ENCODE measurements around the gene FRMPD1.
"Not testable (repeated sequence)": the region's sequence is repeated elsewhere in the genome, so short reads cannot be mapped to it uniquely, and the experiment has no call there.

FRMPD1 gene

GRCh38 chr9:37758747-37759146, 108.0 kb downstream of the FRMPD1 start:
- Histone ChIP-seq H3K4me1 (ENCODE audit: control insufficient read depth, low read depth, low read length) (no peaks in the 10 kb centered on the region), H3K27ac (ENCODE audit: low read depth, low read length) (no peak overlapping the region), H3K56ac (ENCODE audit: low read length) (no peak overlapping the region), H4K5ac (ENCODE audit: low read length) (no peak overlapping the region), H3K79me1 (ENCODE audit: low read length) (no peaks in the 10 kb centered on the region), H2BK5ac (ENCODE audit: low read length) (no peak overlapping the region), H2BK15ac (replicated peaks; ENCODE audit: low read depth) (no peak overlapping the region), H4K8ac (ENCODE audit: low read depth, low read length) (no peak overlapping the region), H2BK120ac (ENCODE audit: low read depth, low read length) (no peak overlapping the region), H3K18ac (ENCODE audit: low read length) (no peak overlapping the region), H3K79me2 (ENCODE audit: control insufficient read depth, insufficient read depth, low read length) (no peaks in the 10 kb centered on the region), H2AK5ac (ENCODE audit: low read length) (no peak overlapping the region), H3K4me2 (ENCODE audit: low read length) (no peak overlapping the region), H3K4ac (ENCODE audit: low read depth, low read length) (no peak overlapping the region), H3K36me3 (ENCODE audit: control insufficient read depth, insufficient read depth, low read length) (no peaks in the 10 kb centered on the region), H3K23ac (ENCODE audit: low read length) (no peak overlapping the region), H3K27me3 (ENCODE audit: insufficient read depth, low read length, poor library complexity) (no peaks in the 10 kb centered on the region), H3K9ac (ENCODE audit: low read length) (no peak overlapping the region), H3K4me3 (ENCODE audit: low read length) (no peak overlapping the region)
- WGBS (ENCODE audit: extremely low coverage, insufficient coverage, low lambda C conversion rate) = no CpG with 5 or more reads among the region's 3 CpGs
- no peak for DNase-seq

- Histone ChIP-seq H4K8ac (ENCODE audit: low read depth, low read length) (no peak overlapping the region), H2AK5ac (ENCODE audit: low read length) (no peak overlapping the region), H3K4me1 (ENCODE audit: control insufficient read depth, low read depth, low read length) (no peaks in the 10 kb centered on the region), H3K9ac (ENCODE audit: low read length) (no peak overlapping the region), H3K27ac (ENCODE audit: low read depth, low read length) (no peak overlapping the region), H3K4me2 (ENCODE audit: low read length) (no peak overlapping the region), H3K27me3 (ENCODE audit: insufficient read depth, low read length, poor library complexity) (no peaks in the 10 kb centered on the region), H4K5ac (ENCODE audit: low read length) (no peak overlapping the region), H3K18ac (ENCODE audit: low read length) (no peak overlapping the region), H2BK120ac (ENCODE audit: low read depth, low read length) (no peak overlapping the region), H3K56ac (ENCODE audit: low read length) (no peak overlapping the region), H2BK15ac (replicated peaks; ENCODE audit: low read depth) (no peak overlapping the region), H3K4me3 (ENCODE audit: low read length) (no peak overlapping the region), H3K79me1 (ENCODE audit: low read length) (no peaks in the 10 kb centered on the region), H3K23ac (ENCODE audit: low read length) (no peak overlapping the region), H3K36me3 (ENCODE audit: control insufficient read depth, insufficient read depth, low read length) (no peaks in the 10 kb centered on the region), H2BK5ac (ENCODE audit: low read length) (no peak overlapping the region), H3K79me2 (ENCODE audit: control insufficient read depth, insufficient read depth, low read length) (no peaks in the 10 kb centered on the region), H3K4ac (ENCODE audit: low read depth, low read length) (no peak overlapping the region)
- no peak for DNase-seq
- no CpG with 5 or more reads among the region's 7 CpGs for WGBS (ENCODE audit: extremely low coverage, insufficient coverage, low lambda C conversion rate)
Measured at GRCh38 chr9:37760416-37761161, 109.8 kb downstream of the FRMPD1 start.

- Histone ChIP-seq H4K8ac (ENCODE audit: low read depth, low read length) (no peak overlapping the region), H3K79me1 (ENCODE audit: low read length) (no peaks in the 10 kb centered on the region), H3K36me3 (ENCODE audit: control insufficient read depth, insufficient read depth, low read length) (no peaks in the 10 kb centered on the region), H2BK15ac (replicated peaks; ENCODE audit: low read depth) (no peak overlapping the region), H3K27me3 (ENCODE audit: insufficient read depth, low read length, poor library complexity) (no peaks in the 10 kb centered on the region), H3K56ac (ENCODE audit: low read length) (no peak overlapping the region), H3K4me2 (ENCODE audit: low read length) (no peak overlapping the region), H3K4me3 (ENCODE audit: low read length) (no peak overlapping the region), H2BK120ac (ENCODE audit: low read depth, low read length) (no peak overlapping the region), H3K23ac (ENCODE audit: low read length) (no peak overlapping the region), H3K18ac (ENCODE audit: low read length) (no peak overlapping the region), H3K79me2 (ENCODE audit: control insufficient read depth, insufficient read depth, low read length) (no peaks in the 10 kb centered on the region), H4K5ac (ENCODE audit: low read length) (no peak overlapping the region), H3K9ac (ENCODE audit: low read length) (no peak overlapping the region), H2AK5ac (ENCODE audit: low read length) (no peak overlapping the region), H3K27ac (ENCODE audit: low read depth, low read length) (no peak overlapping the region), H3K4me1 (ENCODE audit: control insufficient read depth, low read depth, low read length) (no peaks in the 10 kb centered on the region), H2BK5ac (ENCODE audit: low read length) (no peak overlapping the region), H3K4ac (ENCODE audit: low read depth, low read length) (no peak overlapping the region)
- no peak for DNase-seq
- WGBS (ENCODE audit: extremely low coverage, insufficient coverage, low lambda C conversion rate) = no CpG with 5 or more reads among the region's 3 CpGs
Measured at GRCh38 chr9:37761511-37761910, 110.8 kb downstream of the FRMPD1 start.

GRCh38 chr9:37765263-37765662, 114.5 kb downstream of the FRMPD1 start:
- H3K79me2 ChIP-seq (ENCODE audit: control insufficient read depth, insufficient read depth, low read length); DNase-seq; H3K4me1 ChIP-seq (ENCODE audit: control insufficient read depth, low read depth, low read length); H3K23ac ChIP-seq (ENCODE audit: low read length); H2AK5ac ChIP-seq (ENCODE audit: low read length); H3K18ac ChIP-seq (ENCODE audit: low read length); H2BK5ac ChIP-seq (ENCODE audit: low read length); H3K36me3 ChIP-seq (ENCODE audit: control insufficient read depth, insufficient read depth, low read length); H3K27ac ChIP-seq (ENCODE audit: low read depth, low read length); H3K4ac ChIP-seq (ENCODE audit: low read depth, low read length); H3K4me3 ChIP-seq (ENCODE audit: low read length); H3K9ac ChIP-seq (ENCODE audit: low read length); H3K56ac ChIP-seq (ENCODE audit: low read length); H3K27me3 ChIP-seq (ENCODE audit: insufficient read depth, low read length, poor library complexity); H4K8ac ChIP-seq (ENCODE audit: low read depth, low read length); H3K79me1 ChIP-seq (ENCODE audit: low read length); H4K5ac ChIP-seq (ENCODE audit: low read length); H3K4me2 ChIP-seq (ENCODE audit: low read length); H2BK120ac ChIP-seq (ENCODE audit: low read depth, low read length); H2BK15ac ChIP-seq (replicated peaks; ENCODE audit: low read depth): not testable (repeated sequence)
- no CpG with 5 or more reads among the region's 6 CpGs for WGBS (ENCODE audit: extremely low coverage, insufficient coverage, low lambda C conversion rate)

GRCh38 chr9:37769306-37769705, 118.6 kb downstream of the FRMPD1 start:
- H4K8ac ChIP-seq (ENCODE audit: low read depth, low read length) = no peak overlapping the region
- H3K27me3 ChIP-seq (ENCODE audit: insufficient read depth, low read length, poor library complexity) = no peaks in the 10 kb centered on the region
- no peaks in the 10 kb centered on the region for H3K79me1 ChIP-seq (ENCODE audit: low read length)
- no peak overlapping the region for H2AK5ac ChIP-seq (ENCODE audit: low read length)
- no peak for DNase-seq
- no peak overlapping the region for H3K27ac ChIP-seq (ENCODE audit: low read depth, low read length)
- no peak overlapping the region for H3K4ac ChIP-seq (ENCODE audit: low read depth, low read length)
- H2BK5ac ChIP-seq (ENCODE audit: low read length) = no peak overlapping the region
- H3K79me2 ChIP-seq (ENCODE audit: control insufficient read depth, insufficient read depth, low read length) = no peaks in the 10 kb centered on the region
- H3K4me2 ChIP-seq (ENCODE audit: low read length) = no peak overlapping the region
- no peak overlapping the region for H4K5ac ChIP-seq (ENCODE audit: low read length)
- no peak overlapping the region for H2BK15ac ChIP-seq (replicated peaks; ENCODE audit: low read depth)
- no peak overlapping the region for H3K4me3 ChIP-seq (ENCODE audit: low read length)
- no peak overlapping the region for H2BK120ac ChIP-seq (ENCODE audit: low read depth, low read length)
- no peak overlapping the region for H3K56ac ChIP-seq (ENCODE audit: low read length)
- H3K18ac ChIP-seq (ENCODE audit: low read length) = no peak overlapping the region
- whole genome bisulfite sequencing (ENCODE audit: extremely low coverage, insufficient coverage, low lambda C conversion rate) = no CpG with 5 or more reads among the region's 5 CpGs
- no peaks in the 10 kb centered on the region for H3K4me1 ChIP-seq (ENCODE audit: control insufficient read depth, low read depth, low read length)
- no peak overlapping the region for H3K23ac ChIP-seq (ENCODE audit: low read length)
- H3K36me3 ChIP-seq (ENCODE audit: control insufficient read depth, insufficient read depth, low read length) = no peaks in the 10 kb centered on the region
- H3K9ac ChIP-seq (ENCODE audit: low read length) = no peak overlapping the region

GRCh38 chr9:37769995-37770394, 119.2 kb downstream of the FRMPD1 start:
- no peak overlapping the region for H3K27ac ChIP-seq (ENCODE audit: low read depth, low read length)
- H3K9ac ChIP-seq (ENCODE audit: low read length) = no peak overlapping the region
- no peak overlapping the region for H2BK5ac ChIP-seq (ENCODE audit: low read length)
- no peak overlapping the region for H2BK15ac ChIP-seq (replicated peaks; ENCODE audit: low read depth)
- H2AK5ac ChIP-seq (ENCODE audit: low read length) = no peak overlapping the region
- H3K79me1 ChIP-seq (ENCODE audit: low read length) = no peaks in the 10 kb centered on the region
- H3K27me3 ChIP-seq (ENCODE audit: insufficient read depth, low read length, poor library complexity) = no peaks in the 10 kb centered on the region
- H3K79me2 ChIP-seq (ENCODE audit: control insufficient read depth, insufficient read depth, low read length) = no peaks in the 10 kb centered on the region
- H3K4me1 ChIP-seq (ENCODE audit: control insufficient read depth, low read depth, low read length) = no peaks in the 10 kb centered on the region
- H3K4ac ChIP-seq (ENCODE audit: low read depth, low read length) = no peak overlapping the region
- no peak for DNase-seq
- no peak overlapping the region for H3K23ac ChIP-seq (ENCODE audit: low read length)
- H4K8ac ChIP-seq (ENCODE audit: low read depth, low read length) = no peak overlapping the region
- H3K18ac ChIP-seq (ENCODE audit: low read length) = no peak overlapping the region
- H3K4me2 ChIP-seq (ENCODE audit: low read length) = no peak overlapping the region
- no peak overlapping the region for H2BK120ac ChIP-seq (ENCODE audit: low read depth, low read length)
- no peak overlapping the region for H4K5ac ChIP-seq (ENCODE audit: low read length)
- no peak overlapping the region for H3K56ac ChIP-seq (ENCODE audit: low read length)
- H3K36me3 ChIP-seq (ENCODE audit: control insufficient read depth, insufficient read depth, low read length) = no peaks in the 10 kb centered on the region
- no peak overlapping the region for H3K4me3 ChIP-seq (ENCODE audit: low read length)
- no CpG with 5 or more reads among the region's 3 CpGs for WGBS (ENCODE audit: extremely low coverage, insufficient coverage, low lambda C conversion rate)
